HepG2 (cell line): ENCODE measurements around the gene DAB1. TPM values are rescaled to one million over a fixed set of nuclear protein-coding genes. Genes with fewer than 3 reads are reported as not detected.

Experiments used
- ATAC-seq: fragments of 200-7000 bp; cut with Tn5 transposase; 3 replicates; pipeline ENCODE4 v1.9.1; 2020; ENCODE audit warnings: mild to moderate bottlenecking, moderate library complexity
- BruUV-seq: library from RNA; stranded (reverse); fragments of 400-500 nt; replicated peaks from 2 replicates; lab custom pipeline; 2021; lab: Mats Ljungman, UMichigan
- CTCF ChIA-PET: fragments of 300-600 bp; formaldehyde crosslinking; extraction: SDS; loops from one replicate; lab custom pipeline; 2021; ENCODE audit warnings: low total read pairs, inconsistent platforms, low intra/inter-chr PET ratio; lab: Yijun Ruan, JAX
- POLR2A ChIA-PET: fragments of 350-600 bp; sonication (Branson Sonifier 250); formaldehyde crosslinking; loops from one replicate; lab custom pipeline; 2020; ENCODE audit warnings: antibody characterized with exemption, inconsistent platforms; lab: Yijun Ruan, JAX
- DNase-seq: peaks from one replicate; pipeline ENCODE4 v3.0.0-alpha.2; 2015; ENCODE audit warnings: low spot score
- FAIRE-seq: peaks from 3 replicates; lab custom pipeline; 2011; peaks lifted over from hg19 to GRCh38; lab: Jason Lieb, UNC
- H2AFZ ChIP-seq: one replicate; pipeline ENCODE4 v1.6.1; 2011; ENCODE audit warnings: low read length, inconsistent platforms
- H3K27ac ChIP-seq: fragments of 300-600 bp; 3 replicates; pipeline ENCODE4 v1.8.0; 2011; ENCODE audit warnings: mixed run types, mild to moderate bottlenecking, mixed read lengths, low read length, inconsistent platforms; ENCODE audit not compliant: insufficient read depth; ENCODE audit errors: extremely low read length
- H3K27me3 ChIP-seq, 2 experiments: fragments of 200-600 bp in 1 of 2; 2 replicates in 1 of 2; 3 replicates in 1 of 2; pipeline versions ENCODE4 v1.6.0 to v1.8.0; 2011; ENCODE audit warnings: low read length in 2 of 2, mild to moderate bottlenecking in 2 of 2, moderate library complexity in 2 of 2, inconsistent platforms in 1 of 2; ENCODE audit not compliant: insufficient read depth in 2 of 2, control insufficient read depth in 1 of 2
- H3K36me3 ChIP-seq, 2 experiments: fragments of 200-600 bp in 1 of 2; replicated peaks in 1 of 2; 2 replicates in 1 of 2; 3 replicates in 1 of 2; pipeline versions ENCODE4 v1.5.1 to v1.8.0; 2011; ENCODE audit warnings: low read length in 2 of 2, inconsistent platforms in 1 of 2; ENCODE audit not compliant: insufficient read depth in 2 of 2, control insufficient read depth in 1 of 2
- H3K4me1 ChIP-seq: 2 replicates; pipeline ENCODE4 v1.5.1; 2012; ENCODE audit warnings: low read length, inconsistent platforms; ENCODE audit not compliant: insufficient read depth
- H3K4me2 ChIP-seq: 2 replicates; pipeline ENCODE4 v1.6.0; 2011; ENCODE audit warnings: low read depth, low read length, inconsistent platforms
- H3K4me3 ChIP-seq, 3 experiments: fragments of 200-600 bp in 1 of 3; sonication (generic), shearing (Covaris generic) in 1 of 3; replicated peaks in 1 of 3; 2 replicates each; pipeline ENCODE4 v1.5.1; 2011 to 2016; ENCODE audit warnings: low read length in 3 of 3, inconsistent platforms in 2 of 3, low read depth in 2 of 3, mild to moderate bottlenecking in 2 of 3, control low read depth in 1 of 3, mixed read lengths in 1 of 3; ENCODE audit not compliant: insufficient read depth in 1 of 3
- H3K79me2 ChIP-seq: one replicate; pipeline ENCODE4 v1.6.1; 2011; ENCODE audit warnings: low read length, inconsistent platforms; ENCODE audit not compliant: insufficient read depth
- H3K9ac ChIP-seq: 2 replicates; pipeline ENCODE4 v1.6.0; 2011; ENCODE audit warnings: mild to moderate bottlenecking, low read depth, low read length, inconsistent platforms; ENCODE audit not compliant: insufficient read depth
- H3K9me3 ChIP-seq: 2 replicates; pipeline ENCODE4 v1.5.1; 2012; ENCODE audit warnings: mild to moderate bottlenecking, low read length
- H4K20me1 ChIP-seq: 2 replicates; pipeline ENCODE4 v1.6.0; 2011; ENCODE audit warnings: inconsistent platforms, mild to moderate bottlenecking, low read length, moderate library complexity; ENCODE audit not compliant: insufficient read depth
- CEBPG ChIP-seq: IDR thresholded peaks from 2 replicates; pipeline ENCODE4 v1.6.1; 2016
- CREM ChIP-seq, 2 experiments: sonication (generic) in 1 of 2; formaldehyde crosslinking in 1 of 2; IDR thresholded peaks; 2 replicates each; pipeline versions ENCODE4 v1.4.0 to v1.6.1; 2016 to 2020; ENCODE audit warnings: antibody characterized with exemption in 1 of 2, mild to moderate bottlenecking in 1 of 2, missing genetic modification reagents in 1 of 2
- DPF2 ChIP-seq: sonication (generic); formaldehyde crosslinking; IDR thresholded peaks from 2 replicates; pipeline ENCODE4 v1.4.0; 2020; ENCODE audit warnings: mild to moderate bottlenecking, low read depth, missing genetic modification reagents, borderline replicate concordance
- FOXP1 ChIP-seq, 2 experiments: fragments of 450-650 bp in 1 of 2; IDR thresholded peaks; 2 replicates each; pipeline ENCODE4 v1.6.1; 2017 to 2018; ENCODE audit warnings: antibody characterized with exemption in 1 of 2
- HNF4G ChIP-seq, 2 experiments: sonication (generic) in 1 of 2; formaldehyde crosslinking in 1 of 2; IDR thresholded peaks; 2 replicates each; pipeline versions ENCODE4 v1.4.0 to v1.6.1; 2011 to 2020; ENCODE audit warnings: borderline replicate concordance in 2 of 2, low read depth in 2 of 2, mild to moderate bottlenecking in 2 of 2, low read length in 1 of 2, missing genetic modification reagents in 1 of 2, moderate library complexity in 1 of 2
- KLF6 ChIP-seq: IDR thresholded peaks from 2 replicates; pipeline ENCODE4 v1.8.0; 2016; ENCODE audit warnings: missing biosample characterization, missing genetic modification reagents
- MED13 ChIP-seq: sonication (generic); formaldehyde crosslinking; IDR thresholded peaks from 2 replicates; pipeline ENCODE4 v1.5.0; 2020; ENCODE audit warnings: missing genetic modification reagents
- MTF1 ChIP-seq: sonication (generic); formaldehyde crosslinking; IDR thresholded peaks from 2 replicates; pipeline ENCODE4 v1.5.0; 2020; ENCODE audit warnings: missing genetic modification reagents
- NR2F6 ChIP-seq, 2 experiments: IDR thresholded peaks; 2 replicates each; pipeline ENCODE4 v1.6.1; 2016; ENCODE audit warnings: antibody characterized with exemption in 1 of 2, mild to moderate bottlenecking in 1 of 2
- RARA ChIP-seq: IDR thresholded peaks from 2 replicates; pipeline ENCODE4 v1.6.1; 2016; ENCODE audit warnings: missing genetic modification reagents, missing compliant biosample characterization
- TFAP4 ChIP-seq: sonication (generic); IDR thresholded peaks from 2 replicates; pipeline ENCODE4 v1.6.1; 2016; ENCODE audit warnings: low read depth, borderline replicate concordance
- THRA ChIP-seq: sonication (generic); formaldehyde crosslinking; IDR thresholded peaks from 2 replicates; pipeline ENCODE4 v1.4.0; 2020; ENCODE audit warnings: missing genetic modification reagents, borderline replicate concordance
- ZMYM4 ChIP-seq: sonication (generic); formaldehyde crosslinking; IDR thresholded peaks from 2 replicates; pipeline ENCODE4 v1.8.1; 2023; ENCODE audit warnings: mild to moderate bottlenecking, missing genetic modification reagents
- ZNF282 ChIP-seq: fragments of 450-650 bp; IDR thresholded peaks from 2 replicates; pipeline ENCODE4 v1.6.1; 2018; ENCODE audit not compliant: partially characterized antibody
- ZNF616 ChIP-seq: sonication (generic); formaldehyde crosslinking; IDR thresholded peaks from 2 replicates; pipeline ENCODE4 v1.5.0; 2020; ENCODE audit warnings: low read depth, mild to moderate bottlenecking, missing genetic modification reagents
- ZNF704 ChIP-seq: sonication (generic); formaldehyde crosslinking; IDR thresholded peaks from 2 replicates; pipeline ENCODE4 v1.8.1; 2023; ENCODE audit warnings: mild to moderate bottlenecking, inconsistent platforms, moderate library complexity, missing genetic modification reagents, borderline replicate concordance
- WGBS: methylation state at CpG from one replicate; pipeline ENCODE4 v1.1.6; 2017; ENCODE audit warnings: low lambda C conversion rate; 5-methylcytosine and 5-hydroxymethylcytosine counted together
- in situ Hi-C: cut with HindIII; loops from 2 replicates; pipeline ENCODE4 v1.10.0; 2017; ENCODE audit warnings: low pct_unique_long_range_greater_than_20kb; ENCODE audit not compliant: extremely low pct_ligation_motif_present
- intact Hi-C: fragments of 100-400 bp; cut with micrococcal nuclease; formaldehyde crosslinking; loops from one replicate; pipeline ENCODE4 v1.10.0; 2022; ENCODE audit not compliant: unreplicated experiment
- polyA plus RNA-seq, 8 experiments: library from polyadenylated mRNA; depleted of rRNA in 3 of 8; stranded (reverse) in 7 of 8; unstranded in 1 of 8; fragments of >200 nt; fragmentation: Illumina TruSeq in 4 of 8; extraction: Trizol in 4 of 8; gene quantifications; 2 replicates each; pipeline versions ENCODE4 v1.2.1 to v1.2.3, GENCODE V29; 2011 to 2016; ENCODE audit warnings: low read depth in 4 of 8, missing spikeins in 1 of 8, mixed read lengths in 1 of 8; ENCODE audit not compliant: insufficient read depth in 1 of 8
- total RNA-seq, 5 experiments: library from RNA; depleted of rRNA; stranded (reverse); fragments of >200 nt; fragmentation: Illumina TruSeq; extraction: Trizol; gene quantifications; 2 replicates each; pipeline ENCODE4 v1.2.3, GENCODE V29; 2016; ENCODE audit warnings: low read depth in 1 of 5
- TF ChIP-seq, protein P1 (sequence below): IDR thresholded peaks from 2 replicates; pipeline ENCODE4 v1.6.1; 2016; ENCODE audit warnings: missing compliant biosample characterization, missing genetic modification reagents, borderline replicate concordance

The DAB1 gene
- total and polyA plus RNA-seq, 2 of the 13 experiments (the other 11 are each of a cell fraction or from before 2014, with no cell fraction given): 0.04 to 0.13 TPM

DNA sequence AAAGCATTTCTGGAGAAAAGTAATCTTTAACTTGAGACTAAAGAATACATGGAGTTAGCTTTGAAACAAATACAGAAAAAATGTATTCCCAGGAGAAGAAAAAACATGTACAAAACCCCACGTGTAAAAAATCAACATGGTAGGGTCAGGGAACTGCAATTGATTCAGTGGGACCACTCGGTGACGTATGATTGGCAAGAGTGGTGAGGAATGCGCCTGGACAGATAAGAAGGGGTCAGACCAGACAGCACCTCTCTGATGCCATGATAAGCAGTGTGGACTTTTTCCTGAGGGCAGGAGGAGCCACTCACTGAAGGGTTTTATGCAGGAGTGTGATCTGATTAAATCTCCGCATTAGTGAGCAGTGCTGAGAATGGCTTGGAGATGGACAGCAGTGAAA is 142.5 kb downstream of the DAB1 start:
- no peaks in the 10 kb centered on the region for H3K79me2 ChIP-seq
- no peaks in the 10 kb centered on the region for H3K9me3 ChIP-seq
- 6% methylated on average over 5 of the region's 5 CpGs for WGBS
- in situ Hi-C loops (loop anchor here (25.0 kb wide), 1 partner anchor 444 kb away; no protein-coding TSS in a partner anchor), intact Hi-C loops (loop anchor here (10.0 kb wide), 1 partner anchor 297 kb away; no protein-coding TSS in a partner anchor)
- peak overlapping the region; percentile 90 for H3K27ac ChIP-seq
- ChIA-PET POLR2A (interaction anchor here (1.2 to 1.9 kb wide), 2 partner anchors 8 to 17 kb away, joined by 4 read pairs; no protein-coding TSS in a partner anchor), CTCF (no interaction called here)
- H3K4me2 ChIP-seq: peak overlapping the region; percentile 64
- no peaks in the 10 kb centered on the region for H4K20me1 ChIP-seq
- BruUV-seq: no TSS peak
- no peak overlapping the region for H2AFZ ChIP-seq
- peak overlapping the region in 1 of 3 experiments; percentile 27; a peak in 1 of 6 replicates for H3K4me3 ChIP-seq
- peak overlapping the region; percentile 62 for H3K9ac ChIP-seq
- peak; percentile 53 for ATAC-seq
- no peaks in the 10 kb centered on the region for H3K27me3 ChIP-seq
- no peaks in the 10 kb centered on the region for H3K36me3 ChIP-seq
- FAIRE-seq: peak; percentile 72
- DNase-seq: peak; percentile 92
- H3K4me1 ChIP-seq: peaks cover 54% of the 10 kb centered on the region
- TF ChIP-seq THRA (CRISPR knock-in tag) (peak; percentile 71; the same call in 1 of the 2 replicates), ZNF282 (no peak), FOXP1 (IDR thresholded peaks at IDR 0.05) (no peak), FOXP1 (CRISPR knock-in tag; IDR thresholded peaks at IDR 0.05) (peak; percentile 45; the same call in 1 of the 2 replicates), HNF4G (IDR thresholded peaks at IDR 0.05; ENCODE audit: borderline replicate concordance, low read depth, low read length) (no peak; the same call in 1 of the 2 replicates), HNF4G (CRISPR knock-in tag; IDR thresholded peaks at IDR 0.05; ENCODE audit: borderline replicate concordance, low read depth) (no peak), ZNF704 (CRISPR knock-in tag) (no peak), ZNF616 (CRISPR knock-in tag) (no peak), RARA (CRISPR knock-in tag) (peak; percentile 63), MED13 (no peak), CEBPG (peak; percentile 43; the same call in 1 of the 2 replicates), MTF1 (CRISPR knock-in tag) (no peak), CREM (IDR thresholded peaks at IDR 0.05) (peak; percentile 78; the same call in 1 of the 2 replicates), CREM (CRISPR knock-in tag; IDR thresholded peaks at IDR 0.05) (no peak), DPF2 (0 out of 2 replicates have a peak, but pooled peaks have one; percentile 55), TFAP4 (peak; percentile 18; the same call in 1 of the 2 replicates), ZMYM4 (peak; percentile 63), KLF6 (CRISPR knock-in tag) (no peak), NR2F6 (IDR thresholded peaks at IDR 0.05) (peak; percentile 78), NR2F6 (CRISPR knock-in tag; IDR thresholded peaks at IDR 0.05) (peak; percentile 82; the same call in 1 of the 2 replicates)
- TF ChIP-seq, protein P1, sequence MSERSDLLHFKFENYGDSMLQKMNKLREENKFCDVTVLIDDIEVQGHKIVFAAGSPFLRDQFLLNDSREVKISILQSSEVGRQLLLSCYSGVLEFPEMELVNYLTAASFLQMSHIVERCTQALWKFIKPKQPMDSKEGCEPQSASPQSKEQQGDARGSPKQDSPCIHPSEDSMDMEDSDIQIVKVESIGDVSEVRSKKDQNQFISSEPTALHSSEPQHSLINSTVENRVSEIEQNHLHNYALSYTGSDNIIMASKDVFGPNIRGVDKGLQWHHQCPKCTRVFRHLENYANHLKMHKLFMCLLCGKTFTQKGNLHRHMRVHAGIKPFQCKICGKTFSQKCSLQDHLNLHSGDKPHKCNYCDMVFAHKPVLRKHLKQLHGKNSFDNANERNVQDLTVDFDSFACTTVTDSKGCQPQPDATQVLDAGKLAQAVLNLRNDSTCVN (CRISPR knock-in tag): no peak
